ENCODE data around the gene DYNLRB2. TPM values are rescaled to one million over a fixed set of nuclear protein-coding genes. Genes with fewer than 3 reads are reported as not detected.
A peak's percentile ranks its signal among the peaks of the same experiment; 100 is the strongest.

DYNLRB2 gene
- total and polyA plus RNA-seq, 9 of the 15 experiments (the other 6 are each of a cell fraction or from before 2014, with no cell fraction given): not detected

- Histone ChIP-seq H3K9me3 (replicated peaks; ENCODE audit: control insufficient read depth, insufficient read depth, low read depth, low read length) (no peaks in the 10 kb centered on the region), H3K4me3 (no peak overlapping the region), H3K36me3 (ENCODE audit: control insufficient read depth, insufficient read depth, low read length) (no peaks in the 10 kb centered on the region), H3K27ac (ENCODE audit: extremely low read depth, low read depth, low read length) (no peak overlapping the region), H3K4me1 (replicated peaks in 1 of 2; ENCODE audit: control insufficient read depth in 2 of 2, insufficient read depth in 2 of 2, low read length in 2 of 2) (no peaks in the 10 kb centered on the region; a peak in 1 of 5 replicates), H3K27me3 (ENCODE audit: control insufficient read depth in 2 of 2, insufficient read depth in 2 of 2, low read length in 2 of 2) (peaks cover 0 to 3% of the 10 kb centered on the region in 2 experiments; a peak in 1 of 5 replicates), H3K9me1 (ENCODE audit: control insufficient read depth, insufficient read depth, low read length) (no peaks in the 10 kb centered on the region), H3K4me2 (ENCODE audit: insufficient read depth, low read length) (no peak overlapping the region), H3K9ac (ENCODE audit: insufficient read depth in 1 of 2, low read depth in 2 of 2, low read length in 2 of 2) (no peak overlapping the region), H2AFZ (ENCODE audit: low read depth, low read length) (no peak overlapping the region), H3K79me2 (ENCODE audit: control insufficient read depth, insufficient read depth, low read length) (no peaks in the 10 kb centered on the region), H4K20me1 (replicated peaks; ENCODE audit: control insufficient read depth, insufficient read depth, low read length) (no peaks in the 10 kb centered on the region)
- FAIRE-seq (no peak), ATAC-seq (peak; percentile 38; the same call in 1 of the 3 replicates), DNase-seq (ENCODE audit: extremely low read depth in 1 of 4, low spot score in 3 of 4) (peak in 3 of 4 experiments; percentile 19 to 39 (median 35))
- in situ Hi-C loops (cut with MboI): no loop called here
- WGBS (ENCODE audit: insufficient coverage, low coverage, missing lambda C conversion rate): under 1% methylated on average over 9 of the region's 9 CpGs
- intact Hi-C loops (cut with micrococcal nuclease): no loop called here
- ChIA-PET CTCF (ENCODE audit: low intra/inter-chr PET ratio) (no interaction called here), POLR2A (no interaction called here)
- no TSS peak for BruUV-seq (replicated peaks)
- peak; percentile 64 for TF ChIP-seq FOSL1 (tag; conservative IDR thresholded peaks at IDR 0.05)
- TF ChIP-seq, protein P1, sequence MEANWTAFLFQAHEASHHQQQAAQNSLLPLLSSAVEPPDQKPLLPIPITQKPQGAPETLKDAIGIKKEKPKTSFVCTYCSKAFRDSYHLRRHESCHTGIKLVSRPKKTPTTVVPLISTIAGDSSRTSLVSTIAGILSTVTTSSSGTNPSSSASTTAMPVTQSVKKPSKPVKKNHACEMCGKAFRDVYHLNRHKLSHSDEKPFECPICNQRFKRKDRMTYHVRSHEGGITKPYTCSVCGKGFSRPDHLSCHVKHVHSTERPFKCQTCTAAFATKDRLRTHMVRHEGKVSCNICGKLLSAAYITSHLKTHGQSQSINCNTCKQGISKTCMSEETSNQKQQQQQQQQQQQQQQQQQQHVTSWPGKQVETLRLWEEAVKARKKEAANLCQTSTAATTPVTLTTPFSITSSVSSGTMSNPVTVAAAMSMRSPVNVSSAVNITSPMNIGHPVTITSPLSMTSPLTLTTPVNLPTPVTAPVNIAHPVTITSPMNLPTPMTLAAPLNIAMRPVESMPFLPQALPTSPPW (CRISPR knock-in tag; IDR thresholded peaks at IDR 0.05): peak; percentile 50
- peak; percentile 26; the same call in 1 of the 2 replicates for TF ChIP-seq EGR1 (conservative IDR thresholded peaks at IDR 0.05)
- peak; percentile 12; the same call in 1 of the 2 replicates for TF ChIP-seq CBFA2T3 (IDR thresholded peaks at IDR 0.05)
- TF ChIP-seq ARID1B (IDR thresholded peaks at IDR 0.05): peak; percentile 52; the same call in 1 of the 2 replicates
- no peak for TF ChIP-seq MAFG (tag; conservative IDR thresholded peaks at IDR 0.05)
- peak; percentile 82 for TF ChIP-seq ATF3 (IDR thresholded peaks at IDR 0.05)
- TF ChIP-seq ATF3 (CRISPR knock-in tag; conservative IDR thresholded peaks at IDR 0.05): no peak
- no peak for TF ChIP-seq L3MBTL2 (IDR thresholded peaks at IDR 0.05)
- TF ChIP-seq, protein P2, sequence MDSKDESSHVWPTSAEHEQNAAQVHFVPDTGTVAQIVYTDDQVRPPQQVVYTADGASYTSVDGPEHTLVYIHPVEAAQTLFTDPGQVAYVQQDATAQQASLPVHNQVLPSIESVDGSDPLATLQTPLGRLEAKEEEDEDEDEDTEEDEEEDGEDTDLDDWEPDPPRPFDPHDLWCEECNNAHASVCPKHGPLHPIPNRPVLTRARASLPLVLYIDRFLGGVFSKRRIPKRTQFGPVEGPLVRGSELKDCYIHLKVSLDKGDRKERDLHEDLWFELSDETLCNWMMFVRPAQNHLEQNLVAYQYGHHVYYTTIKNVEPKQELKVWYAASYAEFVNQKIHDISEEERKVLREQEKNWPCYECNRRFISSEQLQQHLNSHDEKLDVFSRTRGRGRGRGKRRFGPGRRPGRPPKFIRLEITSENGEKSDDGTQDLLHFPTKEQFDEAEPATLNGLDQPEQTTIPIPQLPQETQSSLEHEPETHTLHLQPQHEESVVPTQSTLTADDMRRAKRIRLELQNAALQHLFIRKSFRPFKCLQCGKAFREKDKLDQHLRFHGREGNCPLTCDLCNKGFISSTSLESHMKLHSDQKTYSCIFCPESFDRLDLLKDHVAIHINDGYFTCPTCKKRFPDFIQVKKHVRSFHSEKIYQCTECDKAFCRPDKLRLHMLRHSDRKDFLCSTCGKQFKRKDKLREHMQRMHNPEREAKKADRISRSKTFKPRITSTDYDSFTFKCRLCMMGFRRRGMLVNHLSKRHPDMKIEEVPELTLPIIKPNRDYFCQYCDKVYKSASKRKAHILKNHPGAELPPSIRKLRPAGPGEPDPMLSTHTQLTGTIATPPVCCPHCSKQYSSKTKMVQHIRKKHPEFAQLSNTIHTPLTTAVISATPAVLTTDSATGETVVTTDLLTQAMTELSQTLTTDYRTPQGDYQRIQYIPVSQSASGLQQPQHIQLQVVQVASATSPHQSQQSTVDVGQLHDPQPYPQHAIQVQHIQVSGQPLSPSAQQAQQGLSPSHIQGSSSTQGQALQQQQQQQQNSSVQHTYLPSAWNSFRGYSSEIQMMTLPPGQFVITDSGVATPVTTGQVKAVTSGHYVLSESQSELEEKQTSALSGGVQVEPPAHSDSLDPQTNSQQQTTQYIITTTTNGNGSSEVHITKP (IDR thresholded peaks at IDR 0.05; ENCODE audit: partially characterized antibody): peak; percentile 9
Observed at GRCh38 chr16:80569440-80570105, 28.8 kb downstream of the DYNLRB2 start.
